ENCODE results near the gene MX2.
"Not testable (repeated sequence)": the region's sequence is repeated elsewhere in the genome, so short reads cannot be mapped to it uniquely, and the experiment has no call there.

MX2 gene

DNA sequence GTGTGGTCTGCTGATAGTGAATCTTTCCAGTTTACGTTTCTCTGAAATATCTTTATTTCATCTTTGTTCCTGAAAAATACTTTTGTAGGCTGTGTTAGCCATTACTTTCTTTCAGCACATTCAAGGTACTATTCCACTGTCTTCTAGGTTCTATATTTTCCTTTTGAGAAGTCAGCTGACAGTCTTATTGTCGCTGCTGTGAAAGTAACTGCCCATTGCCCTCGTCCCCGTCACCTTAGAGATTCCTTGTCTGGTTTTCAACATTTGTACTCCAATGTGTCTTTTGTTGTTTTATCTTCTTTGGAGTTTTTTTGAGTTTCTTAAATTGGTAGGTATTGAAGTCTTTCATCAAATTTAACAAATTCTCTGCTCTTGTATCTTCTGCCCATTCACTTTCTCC is 19.8 kb upstream of the MX2 start:
- DNase-seq = no peak

DNA sequence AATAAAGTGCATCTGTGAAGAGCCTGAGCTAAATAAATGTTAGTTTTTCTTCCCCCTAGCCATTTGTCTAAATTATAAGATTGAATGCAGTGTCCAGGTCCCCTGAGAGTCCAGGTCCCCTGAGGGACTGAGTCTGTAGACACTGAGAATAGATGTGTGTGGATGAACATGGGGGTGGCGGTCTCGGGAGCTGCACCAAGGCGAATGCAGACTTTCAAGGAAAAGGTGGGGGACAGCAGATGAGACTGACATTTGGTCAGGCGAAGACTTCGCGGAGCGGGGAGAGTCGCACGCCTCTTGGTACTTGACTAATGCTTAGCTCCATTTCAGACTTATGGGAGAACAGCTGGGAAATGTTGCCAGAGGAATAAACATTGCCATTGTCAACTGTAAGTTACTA is 17.7 kb upstream of the MX2 start:
- no peak for DNase-seq

DNA sequence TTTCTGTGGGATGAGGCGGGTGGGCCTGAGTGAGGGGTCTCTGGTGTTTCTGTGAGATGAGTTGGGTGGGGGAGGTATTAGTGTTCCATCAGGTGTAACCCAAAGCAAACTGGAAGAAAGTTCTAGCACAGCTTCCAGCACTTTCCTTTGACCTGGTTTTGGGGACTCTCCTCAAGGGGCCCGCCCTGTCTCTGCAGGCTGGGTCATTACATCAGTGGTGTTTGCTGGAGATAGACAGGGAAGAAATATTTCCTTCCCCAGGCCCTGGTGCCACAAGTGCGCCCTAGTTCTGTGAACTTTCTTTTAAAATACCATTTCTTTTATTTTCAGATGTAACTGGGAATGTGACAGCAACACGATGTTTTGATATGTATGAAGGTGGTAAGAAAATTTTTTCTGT is 16.5 kb upstream of the MX2 start:
- no peak for DNase-seq

GRCh38 chr21:41345934-41346685 is 15.7 kb upstream of the MX2 start:
- DNase-seq = no peak

GRCh38 chr21:41346758-41347157 is 15.1 kb upstream of the MX2 start:
- no peak for DNase-seq

- DNase-seq = no peak
Measured at GRCh38 chr21:41348434-41348833, 13.4 kb upstream of the MX2 start.

GRCh38 chr21:41349126-41349525 is 12.7 kb upstream of the MX2 start:
- DNase-seq = no peak

- no peak for DNase-seq
Measured at GRCh38 chr21:41349619-41350390, 12.0 kb upstream of the MX2 start.

- no peak for DNase-seq
Measured at GRCh38 chr21:41350436-41351155, 11.2 kb upstream of the MX2 start.

DNA sequence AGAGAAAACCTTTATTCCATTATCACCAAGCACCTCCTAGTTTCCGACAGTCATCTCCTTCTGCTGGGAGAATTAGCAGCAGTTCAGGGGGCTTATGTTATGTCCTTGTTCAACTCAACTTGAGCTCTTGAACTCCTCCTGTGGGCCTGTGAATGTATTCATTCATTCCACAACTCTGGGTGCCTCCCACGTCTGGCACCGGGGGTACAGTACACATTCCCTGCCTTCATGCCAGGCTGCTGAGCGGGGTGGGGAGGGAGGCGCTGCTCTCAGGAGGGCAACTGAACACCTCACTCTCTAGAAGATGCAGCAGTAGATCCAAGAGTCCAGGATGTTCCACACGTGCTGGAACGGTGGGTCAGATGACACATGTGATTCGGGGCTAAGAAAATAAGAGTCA is 4.3 kb upstream of the MX2 start:
- DNase-seq = no peak

DNA sequence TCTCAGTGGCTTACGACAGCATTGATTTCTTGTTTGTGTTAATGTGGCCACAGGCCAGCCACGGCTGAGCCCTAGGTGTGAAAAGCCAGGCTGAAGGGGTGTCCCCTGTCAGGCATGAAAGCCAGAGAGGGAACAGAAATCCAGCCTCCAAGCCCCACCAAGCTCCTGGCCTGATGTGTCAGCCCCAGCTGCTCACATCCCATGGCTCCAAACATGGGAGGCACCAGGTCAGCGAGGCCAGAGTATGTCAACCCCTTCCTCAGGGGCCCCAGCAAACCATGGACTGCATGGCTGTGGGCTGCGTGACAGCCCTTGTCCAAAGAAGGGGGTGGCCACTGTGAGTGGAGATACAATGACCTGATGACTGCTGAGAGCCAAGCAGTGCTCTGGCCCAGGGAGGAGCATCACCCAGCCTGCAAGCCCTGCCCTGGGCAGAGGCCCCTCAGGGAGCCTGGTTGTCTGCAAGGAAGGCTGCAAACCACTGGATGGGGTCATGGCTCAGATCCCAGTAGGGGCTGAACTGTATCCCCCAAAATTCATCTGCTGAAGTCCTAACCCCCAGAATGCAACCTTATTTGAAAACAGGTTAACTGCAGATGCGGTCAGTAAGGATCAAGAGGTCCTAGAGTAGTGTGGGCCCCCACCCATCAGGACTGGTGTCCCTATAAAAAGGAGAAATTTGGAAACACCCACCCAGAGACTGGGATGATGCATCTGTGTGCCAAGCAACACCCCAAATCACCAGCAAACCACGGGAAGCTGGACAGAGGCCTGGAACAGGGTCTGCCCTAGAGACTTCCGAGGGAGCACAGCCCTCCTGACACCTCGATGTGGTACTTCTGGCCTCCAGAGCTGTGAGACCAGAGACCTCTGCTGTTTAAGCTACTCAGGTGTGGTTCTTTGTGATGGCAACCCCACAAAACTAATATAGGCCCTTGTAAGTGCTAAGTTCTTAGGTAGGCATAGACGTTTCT is 3.3 kb upstream of the MX2 start:
- DNase-seq = no peak

- DNase-seq = no peak
Measured at GRCh38 chr21:41359286-41359685, 2.5 kb upstream of the MX2 start.

DNA sequence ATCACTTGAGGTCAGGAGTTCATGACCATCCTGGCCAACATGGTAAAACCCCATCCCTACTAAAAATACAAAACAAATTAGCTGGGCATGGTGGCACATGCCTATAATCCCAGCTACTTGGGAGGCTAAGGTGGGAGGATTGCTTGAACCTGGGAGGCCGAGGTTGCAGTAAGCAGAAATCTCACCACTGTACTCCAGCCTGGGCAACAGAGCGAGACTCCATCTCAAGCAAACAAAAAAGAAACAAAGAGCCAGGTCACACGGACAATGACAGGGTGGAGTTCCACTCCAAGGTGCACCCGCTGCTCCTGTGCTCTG is 2.1 kb upstream of the MX2 start:
- not testable (repeated sequence) for DNase-seq

DNA sequence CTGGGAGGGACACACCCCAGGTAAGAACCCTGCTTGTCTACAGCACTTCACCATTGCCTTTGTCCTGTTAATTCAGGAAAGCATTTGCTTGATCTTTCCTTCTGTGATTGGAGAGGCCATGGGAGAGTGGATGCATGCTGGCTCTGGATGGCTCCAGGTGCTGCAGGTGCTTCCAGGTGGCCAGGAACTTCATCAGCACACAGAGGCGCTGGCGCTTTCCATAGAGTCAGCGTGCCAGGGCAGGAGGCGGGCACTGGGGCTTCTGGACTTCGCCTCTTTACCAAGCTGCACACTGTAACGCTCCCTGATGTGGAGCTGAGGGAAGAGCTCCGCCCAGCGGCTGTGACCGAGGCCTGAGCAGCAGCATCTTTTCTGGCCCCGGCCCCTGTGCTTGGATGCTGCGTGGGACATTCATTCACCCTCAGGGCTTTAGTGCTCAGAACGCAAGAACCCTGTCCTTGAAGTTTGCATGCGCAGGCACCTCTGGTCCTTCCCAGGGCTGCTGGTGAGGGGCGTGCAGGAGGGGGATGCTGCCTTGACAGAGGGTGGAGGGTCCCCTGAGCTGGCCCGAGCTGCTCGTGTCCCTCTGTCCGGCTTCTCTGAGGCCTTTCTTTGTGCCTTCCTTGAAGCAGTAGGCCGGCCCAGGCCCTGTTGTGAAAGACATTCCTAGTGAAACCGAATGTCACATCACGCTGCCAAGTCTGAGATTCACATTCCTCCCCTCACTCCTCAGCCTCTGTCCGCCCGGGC is 1.6 kb upstream of the MX2 start:
- DNase-seq = no peak

DNA sequence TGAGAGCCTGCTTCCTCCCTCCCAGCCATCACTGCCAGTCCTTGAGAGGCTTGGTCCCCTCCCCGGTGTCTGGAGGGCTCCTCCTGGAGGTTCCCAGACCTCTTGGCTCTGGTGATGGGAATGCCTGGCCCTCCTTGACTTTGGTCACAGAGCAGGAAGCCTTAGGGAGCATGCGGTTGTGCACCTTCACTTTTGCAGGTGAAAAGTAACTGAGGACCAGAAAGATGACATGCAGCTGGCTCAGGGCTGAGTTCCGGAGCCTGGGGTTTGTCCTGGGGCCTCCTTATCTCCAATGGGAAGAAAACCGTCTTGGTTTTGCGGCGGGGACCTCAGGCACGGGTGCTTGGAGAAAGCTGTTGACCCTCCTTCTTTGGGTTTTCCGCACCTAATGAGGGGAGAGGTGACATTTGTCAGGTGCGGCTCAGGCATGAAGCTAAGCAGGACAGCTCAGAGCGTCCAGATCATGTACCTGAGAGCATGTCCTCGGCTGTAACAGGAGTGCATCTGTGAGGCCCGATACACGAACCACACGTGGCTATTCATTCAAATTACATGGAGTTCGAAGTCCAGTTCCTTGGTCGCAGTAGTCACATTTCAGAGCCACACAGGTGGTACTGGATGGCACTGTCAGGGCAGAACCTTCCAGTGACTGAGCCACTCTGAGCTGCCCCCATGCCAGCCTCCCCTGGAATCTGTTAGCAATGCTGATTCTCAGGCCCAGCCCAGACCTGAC is 608 bp upstream of the MX2 start:
- no peak for DNase-seq

- DNase-seq = no peak
Measured at GRCh38 chr21:41362605-41363369, 960 bp downstream of the MX2 start.

- DNase-seq = no peak
Measured at GRCh38 chr21:41363370-41364270, 1.8 kb downstream of the MX2 start.

DNA sequence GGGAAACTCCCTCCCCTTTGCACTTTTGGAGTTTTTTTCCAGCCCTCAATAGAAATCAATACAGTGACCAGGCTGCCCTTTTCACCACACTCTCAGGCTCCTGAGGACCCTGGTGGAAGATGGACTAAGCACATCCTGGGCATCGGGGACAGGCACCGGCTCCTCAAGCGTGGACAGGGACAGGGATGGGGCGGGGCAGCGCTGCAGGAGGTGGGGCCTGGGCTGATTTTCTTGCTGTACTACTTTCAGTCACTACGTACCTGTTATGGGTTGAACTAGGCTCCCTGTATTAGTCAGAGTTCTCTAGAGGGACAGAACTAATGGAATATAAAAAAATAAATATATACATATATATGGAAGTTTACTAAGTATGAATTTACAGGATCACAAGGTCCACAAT is 2.5 kb downstream of the MX2 start:
- no peak for DNase-seq

DNA sequence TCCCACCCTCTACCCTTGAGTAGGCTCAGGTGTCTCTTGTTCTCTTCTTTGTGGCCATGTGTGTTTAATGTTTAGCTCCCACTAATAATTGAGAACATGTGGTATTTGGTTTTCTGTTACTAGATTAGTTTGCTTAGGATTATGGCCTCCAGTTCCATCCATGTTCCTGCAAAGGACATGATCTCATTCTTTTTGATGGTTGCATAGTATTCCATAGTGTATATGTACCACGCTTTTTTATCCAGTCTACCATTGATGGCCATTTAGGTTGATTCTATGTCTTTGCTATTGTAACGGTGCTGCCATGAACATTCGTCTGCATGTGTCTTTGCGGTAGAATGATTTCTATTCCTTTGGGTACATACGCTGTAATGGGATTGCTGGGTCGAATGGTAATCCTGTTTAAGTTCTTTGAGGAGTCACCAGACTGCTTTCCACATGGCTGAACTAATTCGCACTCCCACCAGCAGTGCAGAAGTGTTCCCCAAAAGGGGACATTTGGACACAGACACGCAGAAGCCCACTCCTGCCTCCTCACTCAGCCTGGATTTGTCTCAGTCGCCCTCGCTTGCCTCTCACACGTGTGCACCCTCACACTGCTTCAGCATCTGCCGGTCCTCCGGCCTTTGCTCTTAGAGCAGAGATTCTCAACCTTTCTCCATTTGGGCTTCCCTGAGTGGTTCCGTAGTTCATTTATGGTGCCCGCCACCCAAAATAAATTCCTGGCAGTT is 3.7 kb downstream of the MX2 start:
- DNase-seq = no peak

Data from effector CD8-positive, alpha-beta T cell (primary cell).